WTC11 (cell line): ENCODE data around the gene DISC1. TPM values are rescaled to one million over a fixed set of nuclear protein-coding genes. Genes with fewer than 3 reads are reported as not detected.

ENCODE experiments used
- ATAC-seq: fragments of 200-7000 bp; cut with Tn5 transposase; 2 replicates; pipeline ENCODE4 v1.10.0; 2021; ENCODE audit warnings: mild to moderate bottlenecking, moderate library complexity
- CTCF ChIA-PET: fragments of 300-600 bp; sonication (Branson Sonifier 250); formaldehyde crosslinking; loops from one replicate; lab custom pipeline; 2021; ENCODE audit warnings: antibody characterized with exemption; lab: Charles Lee
- POLR2A ChIA-PET: fragments of 350-600 bp; sonication (Branson Sonifier 250); formaldehyde crosslinking; loops from one replicate; lab custom pipeline; 2021; ENCODE audit warnings: antibody characterized with exemption; lab: Charles Lee
- DNase-seq: peaks from one replicate; pipeline ENCODE4 v3.0.0; 2021; ENCODE audit warnings: low spot score
- H3K27ac Mint-ChIP-seq: 2 replicates; pipeline ENCODE4 v1.8.0; 2021; ENCODE audit warnings: mixed read lengths
- H3K27me3 Mint-ChIP-seq: 2 replicates; pipeline ENCODE4 v1.8.0; 2021; ENCODE audit warnings: low read depth, mild to moderate bottlenecking, moderate library complexity, mixed read lengths
- H3K36me3 Mint-ChIP-seq: 2 replicates; pipeline ENCODE4 v1.8.0; 2021; ENCODE audit warnings: mixed read lengths
- H3K4me1 Mint-ChIP-seq: 2 replicates; pipeline ENCODE4 v1.8.0; 2022; ENCODE audit warnings: mixed read lengths
- H3K4me3 Mint-ChIP-seq: 2 replicates; pipeline ENCODE4 v1.8.0; 2021; ENCODE audit warnings: mild to moderate bottlenecking, moderate library complexity, mixed read lengths
- H3K9me3 Mint-ChIP-seq: 2 replicates; pipeline ENCODE4 v1.8.0; 2021; ENCODE audit warnings: mixed read lengths
- ELF4 ChIP-seq: sonication (generic); formaldehyde crosslinking; IDR thresholded peaks from 2 replicates; pipeline ENCODE4 v1.8.1; 2022; ENCODE audit warnings: low read depth, mild to moderate bottlenecking, moderate library complexity, missing genetic modification reagents
- FOXJ3 ChIP-seq: sonication (generic); formaldehyde crosslinking; IDR thresholded peaks from 2 replicates; pipeline ENCODE4 v1.9.0; 2021; ENCODE audit warnings: missing genetic modification reagents, mild to moderate bottlenecking, borderline replicate concordance
- FOXK1 ChIP-seq: sonication (generic); formaldehyde crosslinking; IDR thresholded peaks from 2 replicates; pipeline ENCODE4 v1.8.0; 2022; ENCODE audit warnings: mild to moderate bottlenecking, moderate library complexity, missing genetic modification reagents
- FOXP1 ChIP-seq: sonication (generic); formaldehyde crosslinking; IDR thresholded peaks from 2 replicates; pipeline ENCODE4 v1.8.0; 2022; ENCODE audit warnings: missing genetic modification reagents, mild to moderate bottlenecking, moderate library complexity, borderline replicate concordance
- GTF2I ChIP-seq: fragments of 250-450 bp; sonication (Bioruptor Pico); conservative IDR thresholded peaks from 2 replicates; pipeline ENCODE4 v1.4.0; 2021; ENCODE audit warnings: mild to moderate bottlenecking
- JAZF1 ChIP-seq: fragments of 250-450 bp; sonication (Bioruptor Pico); IDR thresholded peaks from 2 replicates; pipeline ENCODE4 v1.9.0; 2021; ENCODE audit warnings: moderate library complexity, mild to moderate bottlenecking, inconsistent platforms
- MYBL2 ChIP-seq: sonication (generic); formaldehyde crosslinking; IDR thresholded peaks from 2 replicates; pipeline ENCODE4 v1.8.1; 2023; ENCODE audit warnings: mild to moderate bottlenecking, moderate library complexity, missing genetic modification reagents
- RORB ChIP-seq: fragments of 250-450 bp; sonication (Bioruptor Pico); IDR thresholded peaks from 2 replicates; pipeline ENCODE4 v1.9.0; 2021; ENCODE audit warnings: mild to moderate bottlenecking
- SP1 ChIP-seq: sonication (generic); formaldehyde crosslinking; conservative IDR thresholded peaks from 2 replicates; pipeline ENCODE4 v1.8.1; 2022; ENCODE audit warnings: missing genetic modification reagents
- TEAD1 ChIP-seq: sonication (generic); formaldehyde crosslinking; IDR thresholded peaks from 2 replicates; pipeline ENCODE4 v1.8.0; 2022; ENCODE audit warnings: mild to moderate bottlenecking, missing genetic modification reagents
- total RNA-seq: library from RNA; stranded (reverse); gene quantifications from 3 replicates; pipeline ENCODE4 v1.2.3, GENCODE V29; 2021
- TF ChIP-seq, protein P1 (sequence below): fragments of 250-450 bp; sonication (Bioruptor Pico); conservative IDR thresholded peaks from 2 replicates; pipeline ENCODE4 v1.9.0; 2021; ENCODE audit warnings: mild to moderate bottlenecking
- TF ChIP-seq, protein P2 (sequence below): fragments of 250-450 bp; sonication (Bioruptor Pico); IDR thresholded peaks from 2 replicates; pipeline ENCODE4 v1.9.0; 2021; ENCODE audit warnings: moderate library complexity, mild to moderate bottlenecking, inconsistent platforms, borderline replicate concordance
- TF ChIP-seq, protein P3 (sequence below): sonication (generic); formaldehyde crosslinking; IDR thresholded peaks from 2 replicates; pipeline ENCODE4 v1.8.0; 2023; ENCODE audit warnings: missing genetic modification reagents
- TF ChIP-seq, protein P4 (sequence below): fragments of 250-450 bp; sonication (Bioruptor Pico); IDR thresholded peaks from 2 replicates; pipeline ENCODE4 v1.9.0; 2021; ENCODE audit warnings: mild to moderate bottlenecking
- TF ChIP-seq, protein P5 (sequence below): sonication (generic); formaldehyde crosslinking; IDR thresholded peaks from 2 replicates; pipeline ENCODE4 v1.8.0; 2022; ENCODE audit warnings: missing genetic modification reagents
- TF ChIP-seq, protein P6 (sequence below): sonication (generic); formaldehyde crosslinking; IDR thresholded peaks from 2 replicates; pipeline ENCODE4 v1.8.1; 2023; ENCODE audit warnings: mild to moderate bottlenecking, missing genetic modification reagents, moderate library complexity

The DISC1 gene
- total RNA-seq, 1 experiment from 2014 or later, result 5.5 TPM

DNA sequence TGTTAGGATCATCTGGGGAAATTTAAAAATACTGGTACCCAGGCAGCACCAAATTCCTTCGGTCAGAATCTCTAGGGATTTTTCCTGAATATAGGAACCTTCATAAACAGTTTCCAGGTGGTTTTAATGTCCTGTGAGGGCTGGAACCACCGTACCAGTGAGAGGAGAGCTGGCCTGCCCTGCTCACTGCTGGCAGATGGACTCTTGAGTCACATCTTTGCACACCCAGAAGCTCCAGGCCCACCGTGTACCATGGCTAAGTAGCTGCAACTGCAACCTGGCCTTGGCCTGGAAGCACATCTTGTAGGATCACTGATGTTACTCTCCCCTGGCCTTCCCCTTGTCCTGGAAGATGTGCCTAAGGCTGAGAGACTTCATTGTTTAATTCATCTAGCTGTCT lies 181.5 kb downstream of the DISC1 start (continued):
- TF ChIP-seq FOXP1 (CRISPR knock-in tag) (no peak), FOXJ3 (CRISPR knock-in tag) (no peak), FOXK1 (CRISPR knock-in tag) (no peak), MYBL2 (CRISPR knock-in tag) (no peak), ELF4 (CRISPR knock-in tag) (no peak)
- TF ChIP-seq, protein P1, sequence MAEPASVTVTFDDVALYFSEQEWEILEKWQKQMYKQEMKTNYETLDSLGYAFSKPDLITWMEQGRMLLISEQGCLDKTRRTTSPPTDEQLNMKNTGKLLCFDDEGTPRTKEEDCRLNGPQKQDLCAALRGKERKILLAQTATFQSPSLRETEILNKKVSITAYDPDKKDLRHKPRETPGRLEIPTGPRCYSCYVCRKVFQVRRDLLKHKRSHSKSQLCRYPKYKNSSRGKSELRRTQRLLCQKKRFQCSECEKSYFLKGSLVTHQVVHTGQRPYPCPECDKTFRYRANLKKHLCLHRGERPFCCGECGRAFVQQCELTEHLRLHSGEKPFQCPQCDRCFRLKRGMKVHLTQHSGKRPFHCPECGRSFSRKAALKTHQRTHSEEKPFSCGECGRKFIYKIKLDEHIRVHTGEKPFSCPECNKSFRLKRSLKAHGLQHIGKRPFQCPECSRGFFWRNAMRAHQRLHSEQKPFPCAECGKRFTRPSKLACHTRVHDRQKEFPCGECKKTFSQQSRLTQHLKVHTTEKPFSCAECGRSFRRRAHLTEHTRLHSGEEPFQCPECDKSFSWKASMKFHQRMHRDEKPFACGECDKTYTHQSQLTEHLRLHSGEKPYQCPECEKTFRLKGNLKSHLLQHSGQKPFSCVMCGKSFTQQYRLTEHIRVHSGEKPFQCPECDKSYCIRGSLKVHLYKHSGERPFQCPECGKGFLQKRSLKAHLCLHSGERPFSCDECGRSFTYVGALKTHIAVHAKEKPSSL (CRISPR knock-in tag), result no peak
- TF ChIP-seq, protein P2, sequence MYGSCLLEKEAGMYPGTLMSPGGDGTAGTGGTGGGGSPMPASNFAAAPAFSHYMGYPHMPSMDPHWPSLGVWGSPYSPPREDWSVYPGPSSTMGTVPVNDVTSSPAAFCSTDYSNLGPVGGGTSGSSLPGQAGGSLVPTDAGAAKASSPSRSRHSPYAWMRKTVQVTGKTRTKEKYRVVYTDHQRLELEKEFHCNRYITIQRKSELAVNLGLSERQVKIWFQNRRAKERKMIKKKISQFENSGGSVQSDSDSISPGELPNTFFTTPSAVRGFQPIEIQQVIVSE (CRISPR knock-in tag), result no peak

DNA sequence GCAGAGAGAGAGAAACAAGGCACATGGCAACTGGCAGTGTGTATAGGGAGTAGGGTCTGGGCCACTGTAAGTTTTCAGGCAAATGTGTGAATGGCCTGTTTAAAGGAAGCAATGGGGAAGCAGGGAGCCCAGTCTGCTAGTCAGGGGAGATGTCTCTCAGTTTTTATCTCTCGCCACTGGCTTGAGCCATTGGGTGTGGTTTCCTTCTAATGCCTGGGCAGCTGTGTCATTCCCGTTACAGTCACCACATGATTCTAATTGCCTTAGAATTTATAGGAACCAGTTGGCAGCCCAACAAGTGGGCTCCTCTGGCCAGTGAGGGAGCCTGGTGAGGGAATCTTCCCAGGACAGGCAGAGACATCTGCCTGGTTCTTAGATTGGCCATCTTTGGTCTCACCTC lies 182.4 kb downstream of the DISC1 start:
- CTCF ChIA-PET, result no interaction called here
- H3K36me3 Mint-ChIP-seq, result no peaks in the 10 kb centered on the region
- TF ChIP-seq GTF2I, result no peak
- TF ChIP-seq, protein P3, sequence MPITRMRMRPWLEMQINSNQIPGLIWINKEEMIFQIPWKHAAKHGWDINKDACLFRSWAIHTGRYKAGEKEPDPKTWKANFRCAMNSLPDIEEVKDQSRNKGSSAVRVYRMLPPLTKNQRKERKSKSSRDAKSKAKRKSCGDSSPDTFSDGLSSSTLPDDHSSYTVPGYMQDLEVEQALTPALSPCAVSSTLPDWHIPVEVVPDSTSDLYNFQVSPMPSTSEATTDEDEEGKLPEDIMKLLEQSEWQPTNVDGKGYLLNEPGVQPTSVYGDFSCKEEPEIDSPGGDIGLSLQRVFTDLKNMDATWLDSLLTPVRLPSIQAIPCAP (CRISPR knock-in tag), result no peak
- no peak for TF ChIP-seq TEAD1 (CRISPR knock-in tag)
- TF ChIP-seq JAZF1 (CRISPR knock-in tag), result no peak
- TF ChIP-seq, protein P4, sequence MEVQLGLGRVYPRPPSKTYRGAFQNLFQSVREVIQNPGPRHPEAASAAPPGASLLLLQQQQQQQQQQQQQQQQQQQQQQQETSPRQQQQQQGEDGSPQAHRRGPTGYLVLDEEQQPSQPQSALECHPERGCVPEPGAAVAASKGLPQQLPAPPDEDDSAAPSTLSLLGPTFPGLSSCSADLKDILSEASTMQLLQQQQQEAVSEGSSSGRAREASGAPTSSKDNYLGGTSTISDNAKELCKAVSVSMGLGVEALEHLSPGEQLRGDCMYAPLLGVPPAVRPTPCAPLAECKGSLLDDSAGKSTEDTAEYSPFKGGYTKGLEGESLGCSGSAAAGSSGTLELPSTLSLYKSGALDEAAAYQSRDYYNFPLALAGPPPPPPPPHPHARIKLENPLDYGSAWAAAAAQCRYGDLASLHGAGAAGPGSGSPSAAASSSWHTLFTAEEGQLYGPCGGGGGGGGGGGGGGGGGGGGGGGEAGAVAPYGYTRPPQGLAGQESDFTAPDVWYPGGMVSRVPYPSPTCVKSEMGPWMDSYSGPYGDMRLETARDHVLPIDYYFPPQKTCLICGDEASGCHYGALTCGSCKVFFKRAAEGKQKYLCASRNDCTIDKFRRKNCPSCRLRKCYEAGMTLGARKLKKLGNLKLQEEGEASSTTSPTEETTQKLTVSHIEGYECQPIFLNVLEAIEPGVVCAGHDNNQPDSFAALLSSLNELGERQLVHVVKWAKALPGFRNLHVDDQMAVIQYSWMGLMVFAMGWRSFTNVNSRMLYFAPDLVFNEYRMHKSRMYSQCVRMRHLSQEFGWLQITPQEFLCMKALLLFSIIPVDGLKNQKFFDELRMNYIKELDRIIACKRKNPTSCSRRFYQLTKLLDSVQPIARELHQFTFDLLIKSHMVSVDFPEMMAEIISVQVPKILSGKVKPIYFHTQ, result no peak
- TF ChIP-seq, protein P5, sequence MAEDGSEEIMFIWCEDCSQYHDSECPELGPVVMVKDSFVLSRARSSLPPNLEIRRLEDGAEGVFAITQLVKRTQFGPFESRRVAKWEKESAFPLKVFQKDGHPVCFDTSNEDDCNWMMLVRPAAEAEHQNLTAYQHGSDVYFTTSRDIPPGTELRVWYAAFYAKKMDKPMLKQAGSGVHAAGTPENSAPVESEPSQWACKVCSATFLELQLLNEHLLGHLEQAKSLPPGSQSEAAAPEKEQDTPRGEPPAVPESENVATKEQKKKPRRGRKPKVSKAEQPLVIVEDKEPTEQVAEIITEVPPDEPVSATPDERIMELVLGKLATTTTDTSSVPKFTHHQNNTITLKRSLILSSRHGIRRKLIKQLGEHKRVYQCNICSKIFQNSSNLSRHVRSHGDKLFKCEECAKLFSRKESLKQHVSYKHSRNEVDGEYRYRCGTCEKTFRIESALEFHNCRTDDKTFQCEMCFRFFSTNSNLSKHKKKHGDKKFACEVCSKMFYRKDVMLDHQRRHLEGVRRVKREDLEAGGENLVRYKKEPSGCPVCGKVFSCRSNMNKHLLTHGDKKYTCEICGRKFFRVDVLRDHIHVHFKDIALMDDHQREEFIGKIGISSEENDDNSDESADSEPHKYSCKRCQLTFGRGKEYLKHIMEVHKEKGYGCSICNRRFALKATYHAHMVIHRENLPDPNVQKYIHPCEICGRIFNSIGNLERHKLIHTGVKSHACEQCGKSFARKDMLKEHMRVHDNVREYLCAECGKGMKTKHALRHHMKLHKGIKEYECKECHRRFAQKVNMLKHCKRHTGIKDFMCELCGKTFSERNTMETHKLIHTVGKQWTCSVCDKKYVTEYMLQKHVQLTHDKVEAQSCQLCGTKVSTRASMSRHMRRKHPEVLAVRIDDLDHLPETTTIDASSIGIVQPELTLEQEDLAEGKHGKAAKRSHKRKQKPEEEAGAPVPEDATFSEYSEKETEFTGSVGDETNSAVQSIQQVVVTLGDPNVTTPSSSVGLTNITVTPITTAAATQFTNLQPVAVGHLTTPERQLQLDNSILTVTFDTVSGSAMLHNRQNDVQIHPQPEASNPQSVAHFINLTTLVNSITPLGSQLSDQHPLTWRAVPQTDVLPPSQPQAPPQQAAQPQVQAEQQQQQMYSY (CRISPR knock-in tag), result no peak
- TF ChIP-seq, protein P6, sequence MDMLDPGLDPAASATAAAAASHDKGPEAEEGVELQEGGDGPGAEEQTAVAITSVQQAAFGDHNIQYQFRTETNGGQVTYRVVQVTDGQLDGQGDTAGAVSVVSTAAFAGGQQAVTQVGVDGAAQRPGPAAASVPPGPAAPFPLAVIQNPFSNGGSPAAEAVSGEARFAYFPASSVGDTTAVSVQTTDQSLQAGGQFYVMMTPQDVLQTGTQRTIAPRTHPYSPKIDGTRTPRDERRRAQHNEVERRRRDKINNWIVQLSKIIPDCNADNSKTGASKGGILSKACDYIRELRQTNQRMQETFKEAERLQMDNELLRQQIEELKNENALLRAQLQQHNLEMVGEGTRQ (CRISPR knock-in tag), result no peak
- TF ChIP-seq RORB (CRISPR knock-in tag), result no peak
- no peak for TF ChIP-seq SP1
- DNase-seq, result no peak
- H3K4me1 Mint-ChIP-seq, result no peaks in the 10 kb centered on the region
- no peak overlapping the region for H3K27ac Mint-ChIP-seq
- no peaks in the 10 kb centered on the region; the same call in 1 of the 2 replicates for H3K27me3 Mint-ChIP-seq
- ATAC-seq, result no peak
- POLR2A ChIA-PET, result no interaction called here
- H3K9me3 Mint-ChIP-seq, result no peaks in the 10 kb centered on the region
- no peak overlapping the region for H3K4me3 Mint-ChIP-seq
